Neural crest cell (in vitro differentiated cells): ENCODE data around the gene DNAJB6. TPM values are rescaled to one million over a fixed set of nuclear protein-coding genes. Genes with fewer than 3 reads are reported as not detected.
A peak's percentile ranks its signal among the peaks of the same experiment; 100 is the strongest.

Source experiments
- DNase-seq: peaks from one replicate; pipeline ENCODE4 v3.0.0; 2021; ENCODE audit warnings: low read depth, mixed read lengths, low spot score
- H3K27ac Mint-ChIP-seq: one replicate; pipeline ENCODE4 v1.8.0; 2021; ENCODE audit warnings: mild to moderate bottlenecking, mixed read lengths; ENCODE audit not compliant: unreplicated experiment
- H3K27me3 Mint-ChIP-seq: 2 replicates; pipeline ENCODE4 v1.8.0; 2021; ENCODE audit warnings: low read depth, mild to moderate bottlenecking, mixed read lengths
- H3K36me3 Mint-ChIP-seq: 2 replicates; pipeline ENCODE4 v1.8.0; 2021; ENCODE audit warnings: low read depth, mild to moderate bottlenecking, mixed read lengths
- H3K4me1 Mint-ChIP-seq: 2 replicates; pipeline ENCODE4 v1.8.0; 2021; ENCODE audit warnings: mixed read lengths
- H3K4me3 Mint-ChIP-seq: one replicate; pipeline ENCODE4 v1.8.0; 2021; ENCODE audit warnings: mild to moderate bottlenecking, mixed read lengths
- H3K9me3 Mint-ChIP-seq: 2 replicates; pipeline ENCODE4 v1.8.0; 2021; ENCODE audit warnings: mixed read lengths
- total RNA-seq: library from RNA; stranded (reverse); gene quantifications from 2 replicates; pipeline ENCODE4 v1.2.1, GENCODE V29; 2021
- TF ChIP-seq, protein P1 (sequence below): fragments of 200-600 bp; sonication (generic); conservative IDR thresholded peaks from 2 replicates; pipeline ENCODE4 v1.5.0; 2021; ENCODE audit warnings: antibody characterized with exemption, mild to moderate bottlenecking

DNAJB6 gene
- total RNA-seq, 1 donor from 2014 or later: 102 TPM

DNA sequence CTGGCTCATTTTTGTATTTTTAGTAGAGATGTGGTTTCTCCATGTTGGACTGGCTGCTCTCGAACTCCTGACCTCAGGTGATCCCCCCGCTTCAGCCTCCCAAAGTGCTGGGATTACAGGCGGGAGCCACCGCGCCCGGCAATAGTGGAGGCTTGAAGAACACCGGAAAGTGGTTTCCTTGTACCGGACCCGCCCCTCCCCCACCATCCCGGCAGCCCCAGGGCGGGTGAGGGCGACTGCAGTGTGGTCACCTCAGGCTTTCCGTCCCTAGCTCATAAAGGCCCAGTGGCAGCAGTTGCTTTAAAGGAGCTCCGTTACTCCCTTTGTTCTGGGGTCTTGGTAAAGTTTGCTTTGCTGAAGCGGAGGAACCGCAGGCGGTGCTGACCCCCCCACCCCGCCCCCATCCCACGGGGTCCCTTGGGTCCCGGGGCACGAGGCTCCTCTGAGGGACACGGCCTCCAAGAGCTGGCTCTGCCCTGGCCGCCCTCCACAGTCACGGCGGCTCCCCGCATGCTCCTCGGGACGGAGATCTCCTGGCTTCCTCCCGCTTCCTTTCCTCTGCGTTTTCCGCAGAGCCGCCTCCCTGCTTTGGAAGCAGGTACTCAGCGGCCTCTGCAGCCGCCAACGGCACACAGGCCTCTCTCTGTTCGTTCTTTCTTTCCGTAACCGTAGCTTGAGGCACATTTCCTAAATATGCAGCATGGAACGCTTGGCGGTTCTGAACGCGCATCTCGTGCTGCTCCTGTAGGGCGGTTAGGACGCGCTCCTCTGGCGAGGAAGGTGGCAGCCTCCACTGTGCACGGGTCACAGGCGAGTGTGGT, 77.3 kb downstream of the DNAJB6 start:
- Mint-ChIP-seq H3K4me3 (no peak overlapping the region), H3K27ac (peak overlapping the region; percentile 67), H3K9me3 (no peaks in the 10 kb centered on the region), H3K27me3 (no peaks in the 10 kb centered on the region), H3K4me1 (peaks cover 27% of the 10 kb centered on the region), H3K36me3 (peaks cover 27% of the 10 kb centered on the region)
- TF ChIP-seq, protein P1, sequence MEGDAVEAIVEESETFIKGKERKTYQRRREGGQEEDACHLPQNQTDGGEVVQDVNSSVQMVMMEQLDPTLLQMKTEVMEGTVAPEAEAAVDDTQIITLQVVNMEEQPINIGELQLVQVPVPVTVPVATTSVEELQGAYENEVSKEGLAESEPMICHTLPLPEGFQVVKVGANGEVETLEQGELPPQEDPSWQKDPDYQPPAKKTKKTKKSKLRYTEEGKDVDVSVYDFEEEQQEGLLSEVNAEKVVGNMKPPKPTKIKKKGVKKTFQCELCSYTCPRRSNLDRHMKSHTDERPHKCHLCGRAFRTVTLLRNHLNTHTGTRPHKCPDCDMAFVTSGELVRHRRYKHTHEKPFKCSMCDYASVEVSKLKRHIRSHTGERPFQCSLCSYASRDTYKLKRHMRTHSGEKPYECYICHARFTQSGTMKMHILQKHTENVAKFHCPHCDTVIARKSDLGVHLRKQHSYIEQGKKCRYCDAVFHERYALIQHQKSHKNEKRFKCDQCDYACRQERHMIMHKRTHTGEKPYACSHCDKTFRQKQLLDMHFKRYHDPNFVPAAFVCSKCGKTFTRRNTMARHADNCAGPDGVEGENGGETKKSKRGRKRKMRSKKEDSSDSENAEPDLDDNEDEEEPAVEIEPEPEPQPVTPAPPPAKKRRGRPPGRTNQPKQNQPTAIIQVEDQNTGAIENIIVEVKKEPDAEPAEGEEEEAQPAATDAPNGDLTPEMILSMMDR: no peak
- no peak for DNase-seq

DNA sequence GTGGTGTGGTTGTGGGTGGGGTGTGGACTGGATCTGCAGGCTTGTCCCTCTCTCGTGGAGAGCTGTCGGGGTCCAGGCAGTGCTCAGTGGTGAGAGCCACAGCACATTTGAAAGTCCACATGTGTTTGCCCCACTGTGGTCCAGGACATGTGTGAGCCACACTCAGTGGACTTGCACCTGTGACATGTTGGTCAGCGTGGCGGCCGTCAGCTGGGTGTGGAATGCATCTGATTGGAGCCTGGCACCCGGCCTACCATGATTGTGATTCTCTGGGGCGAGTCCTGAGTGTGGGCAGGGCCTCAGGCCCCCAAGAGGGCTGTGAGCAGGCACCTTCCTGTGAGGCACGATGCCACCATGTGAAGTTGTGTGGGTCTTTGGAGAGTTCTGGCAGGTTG, 77.9 kb downstream of the DNAJB6 start:
- Mint-ChIP-seq H3K27me3 (no peaks in the 10 kb centered on the region), H3K4me1 (peaks cover 27% of the 10 kb centered on the region), H3K9me3 (no peaks in the 10 kb centered on the region), H3K27ac (peak overlapping the region; percentile 67), H3K36me3 (peaks cover 27% of the 10 kb centered on the region), H3K4me3 (no peak overlapping the region)
- TF ChIP-seq, protein P1: no peak
- DNase-seq: no peak

DNA sequence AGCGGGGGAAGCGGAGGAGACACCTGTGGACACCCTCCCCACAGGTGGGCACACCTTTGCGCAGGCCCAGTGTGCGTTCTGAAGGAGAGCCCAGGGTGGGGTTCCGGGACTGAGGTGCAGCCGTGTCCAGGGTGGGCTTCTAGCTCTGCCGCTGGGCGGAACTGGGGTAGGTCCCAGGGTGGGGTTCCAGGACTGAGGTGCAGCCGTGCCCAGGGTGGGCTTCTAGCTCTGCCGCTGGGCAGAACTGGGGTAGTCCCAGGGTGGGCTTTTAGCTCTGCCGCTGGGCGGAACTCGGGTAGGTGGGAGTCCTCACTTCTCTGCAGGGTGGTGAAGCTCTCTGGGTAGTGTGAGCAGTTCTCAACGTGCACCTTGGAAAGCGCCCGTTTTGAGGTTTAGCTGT, 78.7 kb downstream of the DNAJB6 start:
- no peak overlapping the region for H3K4me3 Mint-ChIP-seq
- no peaks in the 10 kb centered on the region for H3K27me3 Mint-ChIP-seq
- peaks cover 27% of the 10 kb centered on the region for H3K4me1 Mint-ChIP-seq
- DNase-seq: no peak
- TF ChIP-seq, protein P1: no peak
- peak overlapping the region; percentile 75 for H3K27ac Mint-ChIP-seq
- H3K9me3 Mint-ChIP-seq: no peaks in the 10 kb centered on the region
- peaks cover 27% of the 10 kb centered on the region for H3K36me3 Mint-ChIP-seq

DNA sequence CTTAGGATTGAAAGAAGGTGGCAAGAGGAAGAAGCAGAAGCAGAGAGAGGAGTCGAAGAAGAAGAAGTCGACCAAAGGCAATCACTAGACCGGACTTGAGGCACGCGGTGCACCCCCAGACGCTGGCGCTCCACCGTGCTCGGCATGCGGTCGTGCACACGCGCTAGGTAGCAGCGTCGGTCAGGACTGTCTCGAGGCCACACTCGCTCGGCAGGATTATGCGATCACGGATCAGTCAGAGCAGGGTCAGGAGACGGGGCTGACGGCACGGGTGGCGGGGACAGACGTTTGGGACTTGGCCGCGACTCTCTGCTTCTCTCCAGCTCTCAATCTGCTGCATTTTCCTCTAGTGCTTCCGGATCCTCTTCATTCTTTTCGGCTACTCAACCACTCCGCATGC, 79.2 kb downstream of the DNAJB6 start:
- H3K27me3 Mint-ChIP-seq: no peaks in the 10 kb centered on the region
- H3K27ac Mint-ChIP-seq: peak overlapping the region; percentile 74
- H3K9me3 Mint-ChIP-seq: no peaks in the 10 kb centered on the region
- H3K4me3 Mint-ChIP-seq: no peak overlapping the region
- TF ChIP-seq, protein P1: no peak
- peaks cover 27% of the 10 kb centered on the region for H3K36me3 Mint-ChIP-seq
- peaks cover 27% of the 10 kb centered on the region for H3K4me1 Mint-ChIP-seq
- DNase-seq: no peak

DNA sequence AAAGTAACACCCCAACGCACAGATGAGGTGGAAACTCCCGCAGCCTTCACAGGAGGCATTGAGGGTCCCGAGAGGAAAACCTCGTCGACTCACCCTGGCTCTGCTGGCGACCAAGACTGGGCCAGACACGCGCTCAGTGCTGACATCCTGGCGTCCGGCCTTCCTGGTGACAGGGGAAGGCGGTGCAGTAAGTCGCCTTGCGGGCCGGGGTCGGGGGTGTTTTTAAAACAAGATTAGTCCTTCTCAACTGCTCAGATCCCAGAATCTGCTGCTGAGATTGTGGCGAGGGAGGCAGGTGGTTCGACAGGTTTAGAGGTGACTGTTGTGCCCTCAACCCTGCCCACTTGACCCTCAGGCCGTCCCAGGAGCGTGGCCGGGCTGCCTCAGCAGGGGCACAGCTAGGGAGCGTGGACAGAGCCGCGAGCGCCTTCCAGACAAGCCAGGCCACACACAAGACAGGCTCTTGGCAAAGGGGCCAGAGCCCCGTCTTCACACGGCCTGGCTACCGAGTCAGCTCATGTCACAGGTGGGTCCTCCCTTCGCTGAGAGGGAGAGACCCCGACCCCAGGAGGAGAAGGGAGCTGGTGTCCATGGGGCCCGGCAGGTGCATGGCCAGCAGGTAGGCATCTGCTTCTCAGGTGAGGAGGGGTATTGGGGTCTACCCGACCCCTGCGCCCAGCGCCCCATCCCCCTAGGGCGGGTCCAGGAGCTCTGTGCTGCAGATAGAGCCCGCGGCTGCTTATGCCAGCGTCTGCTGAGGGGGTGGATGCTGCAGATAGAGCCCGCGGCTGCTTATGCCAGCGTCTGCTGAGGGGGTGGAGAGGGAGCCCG, 81.6 kb downstream of the DNAJB6 start:
- Mint-ChIP-seq H3K27ac (no peak overlapping the region), H3K4me1 (peaks cover 17% of the 10 kb centered on the region), H3K4me3 (no peak overlapping the region), H3K36me3 (peaks cover 27% of the 10 kb centered on the region), H3K27me3 (no peaks in the 10 kb centered on the region), H3K9me3 (no peaks in the 10 kb centered on the region)
- TF ChIP-seq, protein P1: no peak
- no peak for DNase-seq
